Uterus (tissue), 2 donors: Measurements from ENCODE around the gene MTFR1L.

Experiments
- POLR2A ChIP-seq, 2 donors: fragments of 450-650 bp; IDR thresholded peaks; one replicate each; pipeline ENCODE4 v1.6.1; 2016; ENCODE audit warnings: antibody characterized with exemption in 2 of 2, mild to moderate bottlenecking in 1 of 2, moderate library complexity in 1 of 2
- TF ChIP-seq, protein P1 (sequence below), 4 experiments: fragments of 200-600 bp in 2 of 4; fragments of 450-650 bp in 2 of 4; sonication (generic) in 2 of 4; IDR thresholded peaks; one replicate each; pipeline ENCODE4 v1.5.1; 2016 to 2019; ENCODE audit warnings: antibody characterized with exemption in 4 of 4, mild to moderate bottlenecking in 2 of 4, moderate library complexity in 1 of 4

DNA sequence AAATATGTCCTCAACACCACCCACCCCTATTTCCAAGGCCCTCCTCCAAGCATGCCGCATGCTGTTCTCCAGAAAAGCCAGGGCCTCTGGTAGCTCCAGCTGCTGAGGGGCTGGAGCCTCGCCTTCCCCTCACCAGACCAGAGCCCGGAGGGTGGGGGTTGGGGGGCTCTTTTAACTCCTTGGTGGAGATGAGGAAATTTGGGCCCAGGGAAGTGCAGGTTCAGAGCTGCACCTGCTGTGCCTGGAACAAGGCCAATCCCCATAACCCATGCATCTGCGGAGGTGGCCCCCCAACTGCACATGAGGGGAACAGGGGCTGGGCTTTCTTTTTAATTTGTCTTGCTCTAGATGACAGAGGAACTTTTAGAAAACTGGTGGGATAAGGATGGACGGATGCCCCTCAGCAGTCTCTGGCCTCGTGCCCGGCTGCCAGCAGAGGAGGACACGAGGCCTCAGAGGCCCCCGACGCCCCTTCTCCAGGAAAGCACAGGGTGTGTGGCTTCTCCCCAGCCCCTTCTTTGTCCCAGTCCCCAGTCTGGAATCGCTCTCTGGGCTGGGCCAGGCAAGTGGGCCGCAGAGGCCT, 20.3 kb upstream of the MTFR1L start:
- TF ChIP-seq, protein P1, sequence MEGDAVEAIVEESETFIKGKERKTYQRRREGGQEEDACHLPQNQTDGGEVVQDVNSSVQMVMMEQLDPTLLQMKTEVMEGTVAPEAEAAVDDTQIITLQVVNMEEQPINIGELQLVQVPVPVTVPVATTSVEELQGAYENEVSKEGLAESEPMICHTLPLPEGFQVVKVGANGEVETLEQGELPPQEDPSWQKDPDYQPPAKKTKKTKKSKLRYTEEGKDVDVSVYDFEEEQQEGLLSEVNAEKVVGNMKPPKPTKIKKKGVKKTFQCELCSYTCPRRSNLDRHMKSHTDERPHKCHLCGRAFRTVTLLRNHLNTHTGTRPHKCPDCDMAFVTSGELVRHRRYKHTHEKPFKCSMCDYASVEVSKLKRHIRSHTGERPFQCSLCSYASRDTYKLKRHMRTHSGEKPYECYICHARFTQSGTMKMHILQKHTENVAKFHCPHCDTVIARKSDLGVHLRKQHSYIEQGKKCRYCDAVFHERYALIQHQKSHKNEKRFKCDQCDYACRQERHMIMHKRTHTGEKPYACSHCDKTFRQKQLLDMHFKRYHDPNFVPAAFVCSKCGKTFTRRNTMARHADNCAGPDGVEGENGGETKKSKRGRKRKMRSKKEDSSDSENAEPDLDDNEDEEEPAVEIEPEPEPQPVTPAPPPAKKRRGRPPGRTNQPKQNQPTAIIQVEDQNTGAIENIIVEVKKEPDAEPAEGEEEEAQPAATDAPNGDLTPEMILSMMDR (IDR thresholded peaks at IDR 0.05) = no peak
- no peak for TF ChIP-seq POLR2A (IDR thresholded peaks at IDR 0.05)
